ENCODE measurements around the gene LRRFIP2. TPM values are rescaled to one million over a fixed set of nuclear protein-coding genes. Genes with fewer than 3 reads are reported as not detected.

Gene LRRFIP2
- total RNA-seq, 2 experiments from 2014 or later, result 38.1 to 47.9 TPM

DNA sequence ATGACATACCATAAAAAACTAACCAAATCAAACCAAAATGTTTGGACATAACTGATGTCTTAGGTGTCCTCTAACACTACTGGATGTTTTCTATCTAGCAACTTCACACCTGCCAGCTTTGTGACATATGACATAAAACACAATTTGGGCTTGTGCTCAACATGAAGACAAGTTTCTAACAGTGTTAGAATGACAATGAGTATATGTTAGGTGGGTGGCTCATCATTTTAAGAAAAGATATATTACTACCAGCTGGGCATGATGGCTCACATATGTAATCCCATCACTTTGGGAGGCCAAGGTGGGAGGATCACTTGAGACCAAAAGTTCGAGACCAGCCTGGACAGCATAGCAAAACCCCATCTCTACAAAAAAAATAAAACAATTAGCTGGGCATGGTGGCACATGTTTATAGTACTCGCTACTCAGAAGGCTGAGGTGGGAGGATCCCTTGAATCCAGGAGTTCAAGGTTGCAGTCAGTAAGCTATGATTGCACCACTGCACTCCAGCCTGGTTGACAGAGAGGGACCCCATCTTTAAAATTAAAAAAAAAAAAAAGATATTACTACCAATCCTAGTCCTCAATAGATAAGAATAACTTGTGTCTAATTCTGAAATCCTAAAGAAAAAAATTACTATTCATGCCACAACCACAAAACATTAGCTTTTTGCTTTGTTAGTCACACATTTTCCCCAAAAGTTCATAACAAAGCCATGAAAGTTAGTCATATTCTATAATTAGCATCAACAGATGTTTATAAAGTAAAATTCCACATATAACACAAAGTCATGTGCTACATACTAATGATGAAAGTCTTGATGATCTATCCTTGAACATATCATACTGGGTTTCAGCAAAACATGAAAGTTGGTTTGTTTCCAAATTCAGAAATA lies 59.9 kb downstream of the LRRFIP2 start:
- CTCF ChIA-PET, result no interaction called here
- no peak overlapping the region for H3K4me3 Mint-ChIP-seq
- H3K9me3 Mint-ChIP-seq (ENCODE audit: low read depth), result no peaks in the 10 kb centered on the region
- DNase-seq (no peak), ATAC-seq (no peak)
- no peaks in the 10 kb centered on the region for H3K36me3 Mint-ChIP-seq
- peaks cover 1% of the 10 kb centered on the region for H3K4me1 Mint-ChIP-seq
- H3K27me3 Mint-ChIP-seq, result no peaks in the 10 kb centered on the region
- no peak overlapping the region for H3K27ac Mint-ChIP-seq

DNA sequence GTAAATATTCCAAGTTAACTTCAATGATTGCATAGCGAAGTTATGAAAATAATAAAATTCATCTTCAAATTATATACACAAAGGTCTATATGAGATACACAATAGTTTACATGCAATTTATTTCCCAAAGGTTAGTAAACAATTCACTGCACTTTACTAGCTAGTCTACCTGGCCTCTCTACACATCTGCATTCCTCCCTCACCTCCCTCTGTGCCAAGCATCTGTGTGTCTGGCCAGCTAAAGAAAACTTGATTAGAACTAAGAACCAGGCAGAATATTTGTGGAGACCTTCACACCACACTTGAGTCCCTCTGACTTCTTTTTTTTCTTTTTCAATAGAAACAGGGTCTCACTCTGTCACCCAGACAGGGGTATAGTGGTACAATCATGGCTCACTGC lies 61.4 kb downstream of the LRRFIP2 start:
- Mint-ChIP-seq H3K4me1 (peaks cover 1% of the 10 kb centered on the region), H3K4me3 (no peak overlapping the region), H3K36me3 (no peaks in the 10 kb centered on the region), H3K27me3 (no peaks in the 10 kb centered on the region), H3K27ac (no peak overlapping the region), H3K9me3 (ENCODE audit: low read depth) (no peaks in the 10 kb centered on the region)
- CTCF ChIA-PET, result no interaction called here
- no peak for DNase-seq
- no peak for ATAC-seq

DNA sequence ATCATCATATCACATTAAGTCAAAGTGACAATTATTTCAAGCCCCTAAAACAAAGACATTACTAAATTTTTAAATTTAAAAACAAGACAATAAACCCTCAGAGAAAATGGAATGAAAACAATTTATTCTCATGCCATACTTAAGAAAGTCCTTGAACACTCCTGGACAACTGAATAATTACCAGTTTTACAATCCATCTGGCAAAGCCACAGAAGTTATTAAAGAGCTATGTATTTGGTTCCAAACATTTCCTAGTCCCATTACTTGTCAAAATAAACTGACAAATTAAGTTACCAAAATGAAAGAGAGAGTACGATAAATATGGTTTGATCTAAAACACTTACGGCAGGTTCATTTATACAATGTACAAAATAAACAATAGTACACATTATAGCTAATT lies 63.2 kb downstream of the LRRFIP2 start:
- H3K4me1 Mint-ChIP-seq, result peaks cover 1% of the 10 kb centered on the region
- no peaks in the 10 kb centered on the region for H3K27me3 Mint-ChIP-seq
- no peak overlapping the region for H3K27ac Mint-ChIP-seq
- no peak for ATAC-seq
- H3K36me3 Mint-ChIP-seq, result no peaks in the 10 kb centered on the region
- CTCF ChIA-PET, result no interaction called here
- no peak overlapping the region for H3K4me3 Mint-ChIP-seq
- DNase-seq, result no peak
- H3K9me3 Mint-ChIP-seq (ENCODE audit: low read depth), result no peaks in the 10 kb centered on the region

DNA sequence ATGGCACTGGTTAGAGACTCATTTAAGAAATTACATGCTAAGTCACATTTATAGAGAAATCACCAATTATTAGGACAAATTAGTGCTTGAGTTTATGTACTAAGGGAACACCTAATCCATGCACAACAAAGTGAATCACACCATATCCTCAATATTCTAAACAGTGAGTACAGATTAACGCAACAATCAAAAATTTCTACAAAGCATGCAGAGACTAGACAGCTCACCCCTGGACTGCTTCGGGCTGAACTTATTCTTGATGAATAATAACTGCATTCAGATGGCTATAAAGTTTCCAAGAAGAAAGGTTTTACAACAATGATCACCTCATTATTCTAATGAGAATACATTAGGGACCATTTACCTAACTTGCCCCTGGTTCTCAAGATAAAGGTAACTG lies 66.5 kb downstream of the LRRFIP2 start:
- no peak overlapping the region for H3K4me3 Mint-ChIP-seq
- CTCF ChIA-PET, result no interaction called here
- H3K27me3 Mint-ChIP-seq, result no peaks in the 10 kb centered on the region
- H3K27ac Mint-ChIP-seq, result no peak overlapping the region
- DNase-seq (no peak), ATAC-seq (no peak)
- H3K4me1 Mint-ChIP-seq, result no peaks in the 10 kb centered on the region
- H3K9me3 Mint-ChIP-seq (ENCODE audit: low read depth), result no peaks in the 10 kb centered on the region
- H3K36me3 Mint-ChIP-seq, result no peaks in the 10 kb centered on the region

DNA sequence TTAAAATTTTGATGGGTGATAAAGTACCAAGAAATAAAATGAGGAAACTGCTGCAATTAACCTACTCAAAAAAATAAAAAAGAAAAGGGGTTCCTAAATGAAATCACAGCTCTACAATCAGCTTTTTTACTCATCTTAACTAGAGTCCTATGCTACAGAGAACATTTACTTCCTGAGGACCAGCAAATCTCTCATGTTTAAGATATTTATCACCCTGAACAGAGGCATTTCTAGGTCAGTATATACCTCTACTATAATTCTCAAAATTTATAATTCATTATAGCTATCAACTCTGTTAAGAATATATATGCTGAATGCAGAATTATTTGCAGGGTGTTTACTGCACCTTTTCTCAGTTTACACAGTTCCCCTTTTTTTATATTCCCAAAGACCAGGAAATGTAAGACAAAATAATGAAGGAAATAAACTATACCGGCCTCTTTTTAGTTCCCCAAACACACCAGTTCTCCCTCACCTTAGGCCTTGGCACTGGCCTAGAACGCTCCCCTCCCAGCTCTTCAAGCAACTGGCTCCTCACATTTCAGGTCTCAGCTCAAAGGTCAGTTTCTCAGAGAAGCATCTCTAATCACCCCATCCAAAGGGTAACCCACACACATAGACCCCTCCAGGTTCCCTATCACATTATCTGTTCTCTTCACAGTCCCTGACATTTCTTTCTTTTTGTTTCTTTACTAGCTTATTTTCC lies 71.1 kb downstream of the LRRFIP2 start:
- DNase-seq (no peak), ATAC-seq (no peak)
- Mint-ChIP-seq H3K4me3 (no peak overlapping the region), H3K4me1 (no peaks in the 10 kb centered on the region), H3K27me3 (no peaks in the 10 kb centered on the region), H3K27ac (no peak overlapping the region), H3K9me3 (ENCODE audit: low read depth) (no peaks in the 10 kb centered on the region), H3K36me3 (no peaks in the 10 kb centered on the region)
- CTCF ChIA-PET, result no interaction called here

DNA sequence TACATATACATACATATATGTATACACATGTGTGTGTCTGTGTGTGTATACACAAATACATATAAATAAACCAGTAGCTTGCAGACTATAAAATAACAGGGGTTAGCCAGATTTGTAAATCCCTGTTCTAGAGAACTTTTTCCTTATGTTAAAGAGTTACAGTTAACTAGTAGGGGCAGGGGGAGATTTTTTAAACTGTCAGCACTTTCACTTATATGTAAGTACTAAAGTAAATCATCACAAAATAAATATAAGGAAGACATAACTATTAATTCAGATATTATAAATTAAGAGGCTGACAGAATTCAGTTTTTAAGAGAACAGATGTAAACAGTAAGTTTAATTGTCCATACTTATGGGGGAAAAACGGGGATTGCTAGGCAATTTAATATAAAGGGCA lies 74.0 kb downstream of the LRRFIP2 start:
- no peaks in the 10 kb centered on the region for H3K9me3 Mint-ChIP-seq (ENCODE audit: low read depth)
- H3K4me1 Mint-ChIP-seq, result no peaks in the 10 kb centered on the region
- CTCF ChIA-PET, result no interaction called here

DNA sequence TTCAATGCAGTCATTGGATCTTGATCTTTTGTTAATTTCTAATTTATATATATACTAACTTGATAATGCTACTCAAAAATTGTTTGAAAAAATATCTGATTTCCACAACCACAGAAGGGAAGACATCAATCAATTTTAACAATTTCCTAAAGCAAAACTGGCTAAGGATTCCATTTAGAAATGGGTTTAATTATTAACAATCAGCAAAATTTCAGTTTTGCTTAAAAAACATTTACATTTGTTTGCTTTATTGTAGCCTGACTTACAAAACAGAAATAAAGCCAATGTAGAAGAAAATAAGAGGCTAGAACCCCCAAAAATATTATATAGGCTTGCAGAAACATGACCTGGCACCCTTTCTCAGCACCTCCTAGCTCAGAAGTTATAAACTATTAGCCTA lies 74.9 kb downstream of the LRRFIP2 start:
- no peaks in the 10 kb centered on the region for H3K9me3 Mint-ChIP-seq (ENCODE audit: low read depth)
- ATAC-seq (no peak), DNase-seq (no peak)
- no peaks in the 10 kb centered on the region for H3K27me3 Mint-ChIP-seq
- H3K4me1 Mint-ChIP-seq, result no peaks in the 10 kb centered on the region
- CTCF ChIA-PET, result no interaction called here
- H3K4me3 Mint-ChIP-seq, result no peak overlapping the region
- H3K36me3 Mint-ChIP-seq, result no peaks in the 10 kb centered on the region
- no peak overlapping the region for H3K27ac Mint-ChIP-seq

More for the DNA sequence above, 74.0 kb downstream of the LRRFIP2 start:
- Mint-ChIP-seq H3K36me3 (no peaks in the 10 kb centered on the region), H3K4me3 (no peak overlapping the region), H3K27me3 (no peaks in the 10 kb centered on the region), H3K27ac (no peak overlapping the region)
- DNase-seq (no peak), ATAC-seq (no peak)

DNA sequence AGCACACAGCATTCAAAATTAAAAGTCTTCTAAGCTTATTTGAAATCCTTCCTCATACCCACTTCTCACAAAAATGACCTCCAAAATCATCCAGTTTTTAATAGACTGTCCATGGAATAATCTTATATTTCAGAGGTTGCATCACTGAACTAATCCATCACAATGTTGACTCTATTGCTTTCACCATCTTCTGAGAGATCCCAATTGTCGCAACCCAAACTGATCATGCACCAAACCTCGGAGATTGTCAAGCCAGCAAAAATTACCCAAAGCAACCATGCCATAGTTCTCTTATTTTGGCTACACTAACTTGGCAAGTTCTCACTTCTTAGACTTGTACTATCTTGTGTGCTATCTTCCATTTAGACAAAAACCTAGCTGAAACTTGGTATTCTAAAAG lies 75.5 kb downstream of the LRRFIP2 start:
- CTCF ChIA-PET, result no interaction called here
- H3K4me1 Mint-ChIP-seq, result no peaks in the 10 kb centered on the region
- DNase-seq (no peak), ATAC-seq (no peak)
- no peaks in the 10 kb centered on the region for H3K9me3 Mint-ChIP-seq (ENCODE audit: low read depth)
- H3K4me3 Mint-ChIP-seq, result no peak overlapping the region
- H3K36me3 Mint-ChIP-seq, result no peaks in the 10 kb centered on the region
- H3K27ac Mint-ChIP-seq, result no peak overlapping the region
- no peaks in the 10 kb centered on the region for H3K27me3 Mint-ChIP-seq

DNA sequence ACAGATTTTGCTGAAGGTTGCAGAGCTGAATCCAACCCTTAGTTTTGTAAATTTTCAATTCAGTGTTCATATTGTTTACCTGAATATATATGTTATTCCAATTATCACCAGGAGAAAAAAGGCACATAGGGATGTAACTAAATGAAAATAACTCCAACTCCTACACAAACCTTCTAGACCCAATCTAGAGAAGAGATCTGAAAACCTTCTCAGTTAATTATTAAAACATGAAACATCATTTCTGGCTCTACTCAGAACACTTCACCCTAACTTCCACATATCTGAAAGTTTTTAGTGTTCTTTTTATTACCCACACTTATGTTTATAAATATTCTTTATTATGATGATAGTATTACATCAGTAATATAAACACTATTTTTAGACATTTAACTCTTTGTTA lies 76.6 kb downstream of the LRRFIP2 start:
- Mint-ChIP-seq H3K36me3 (peaks cover 3% of the 10 kb centered on the region), H3K9me3 (ENCODE audit: low read depth) (no peaks in the 10 kb centered on the region), H3K27me3 (no peaks in the 10 kb centered on the region), H3K4me1 (no peaks in the 10 kb centered on the region), H3K27ac (no peak overlapping the region), H3K4me3 (no peak overlapping the region)
- DNase-seq (no peak), ATAC-seq (no peak)
- CTCF ChIA-PET, result no interaction called here

DNA sequence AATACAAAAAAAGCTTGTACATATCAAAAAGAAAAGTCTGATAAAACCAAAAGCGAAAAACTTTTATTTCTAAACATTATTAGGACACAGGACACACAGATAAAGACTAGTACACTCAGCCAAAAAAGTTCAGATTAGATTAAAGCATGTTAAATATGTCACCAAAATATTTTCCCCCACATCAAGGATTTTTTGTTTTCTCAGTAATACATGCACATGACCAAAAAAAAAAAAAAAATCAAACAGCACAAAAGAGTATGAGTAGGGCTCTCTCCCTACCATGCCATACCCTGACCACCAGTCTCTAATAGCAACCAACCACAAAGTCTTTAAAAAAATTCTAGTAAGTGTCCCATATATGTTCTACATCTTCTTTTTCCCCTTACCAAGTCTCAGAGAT lies 77.4 kb downstream of the LRRFIP2 start:
- H3K27ac Mint-ChIP-seq, result no peak overlapping the region
- H3K4me1 Mint-ChIP-seq, result no peaks in the 10 kb centered on the region
- no peaks in the 10 kb centered on the region for H3K27me3 Mint-ChIP-seq
- no peak for DNase-seq
- CTCF ChIA-PET, result no interaction called here
- no peaks in the 10 kb centered on the region for H3K9me3 Mint-ChIP-seq (ENCODE audit: low read depth)
- peaks cover 3% of the 10 kb centered on the region for H3K36me3 Mint-ChIP-seq
- H3K4me3 Mint-ChIP-seq, result no peak overlapping the region
- no peak for ATAC-seq

DNA sequence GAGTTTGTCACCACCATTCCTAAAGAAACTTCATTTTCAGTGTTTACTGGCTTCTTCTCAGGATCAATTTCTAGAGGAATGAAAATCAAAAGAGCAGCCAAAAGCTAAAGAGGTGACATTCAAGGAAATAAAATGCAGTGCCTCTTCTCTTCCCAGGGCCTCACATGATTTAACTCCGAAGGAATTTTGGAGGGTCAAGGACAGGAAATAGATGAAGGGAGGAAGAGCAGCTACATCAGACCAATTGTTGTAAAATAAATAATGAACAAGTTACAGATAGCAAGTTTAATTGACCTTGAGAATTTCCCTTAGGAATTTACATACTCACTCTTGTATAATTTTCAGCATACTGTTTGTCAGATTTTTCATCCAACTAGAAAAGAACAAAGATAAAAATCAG lies 78.1 kb downstream of the LRRFIP2 start:
- no peak overlapping the region for H3K4me3 Mint-ChIP-seq
- DNase-seq (no peak), ATAC-seq (no peak)
- no peak overlapping the region for H3K27ac Mint-ChIP-seq
- H3K9me3 Mint-ChIP-seq (ENCODE audit: low read depth), result no peaks in the 10 kb centered on the region
- no peaks in the 10 kb centered on the region for H3K4me1 Mint-ChIP-seq
- peaks cover 3% of the 10 kb centered on the region for H3K36me3 Mint-ChIP-seq
- H3K27me3 Mint-ChIP-seq, result no peaks in the 10 kb centered on the region
- CTCF ChIA-PET, result no interaction called here

DNA sequence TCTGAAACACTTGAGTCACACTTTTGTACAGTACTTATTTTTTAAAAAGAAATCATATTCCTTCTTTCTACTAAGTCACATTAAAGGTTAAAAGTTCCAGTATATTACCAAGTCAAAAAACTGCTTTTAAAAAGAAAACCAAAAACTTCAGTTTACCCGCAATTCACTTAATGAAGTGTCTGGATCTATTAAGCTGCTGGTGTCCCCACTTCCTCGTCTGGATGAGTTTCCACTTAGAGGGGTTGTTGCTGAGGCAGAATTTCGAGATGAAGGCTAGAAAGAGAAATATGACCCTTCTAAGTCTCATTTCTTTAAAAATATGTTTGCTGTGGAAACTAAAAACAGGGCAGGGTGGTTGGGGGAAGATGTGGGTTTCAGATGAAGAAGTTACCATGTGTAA lies 79.7 kb downstream of the LRRFIP2 start:
- ATAC-seq, result no peak
- CTCF ChIA-PET, result no interaction called here
- H3K4me1 Mint-ChIP-seq, result no peaks in the 10 kb centered on the region
- H3K4me3 Mint-ChIP-seq, result no peak overlapping the region
- H3K27me3 Mint-ChIP-seq, result no peaks in the 10 kb centered on the region
- DNase-seq, result no peak
- no peaks in the 10 kb centered on the region for H3K9me3 Mint-ChIP-seq (ENCODE audit: low read depth)
- peaks cover 5% of the 10 kb centered on the region for H3K36me3 Mint-ChIP-seq
- H3K27ac Mint-ChIP-seq, result no peak overlapping the region

DNA sequence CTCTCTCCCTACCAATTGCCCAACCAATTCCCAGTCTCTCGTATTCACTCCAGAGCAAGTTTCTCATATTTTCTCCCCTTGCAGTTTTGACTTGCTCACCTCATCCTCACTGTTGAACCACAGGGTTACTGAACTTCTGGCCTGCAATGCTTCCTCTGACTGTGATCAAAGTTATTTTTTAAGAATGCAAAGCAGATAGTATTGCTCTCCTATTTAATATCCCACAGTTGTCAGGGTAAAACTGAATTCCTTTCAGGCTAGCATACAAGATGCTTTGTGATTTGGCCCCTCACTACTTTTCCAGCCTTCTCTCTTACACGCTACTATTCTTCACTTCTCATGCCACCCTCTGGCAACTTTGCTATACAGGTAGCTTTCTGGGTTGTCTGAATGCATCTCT lies 80.9 kb downstream of the LRRFIP2 start:
- H3K27me3 Mint-ChIP-seq, result no peaks in the 10 kb centered on the region
- peaks cover 7% of the 10 kb centered on the region for H3K36me3 Mint-ChIP-seq
- no peaks in the 10 kb centered on the region for H3K9me3 Mint-ChIP-seq (ENCODE audit: low read depth)
- H3K4me3 Mint-ChIP-seq, result no peak overlapping the region
- no peak overlapping the region for H3K27ac Mint-ChIP-seq
- ATAC-seq (no peak), DNase-seq (no peak)
- CTCF ChIA-PET, result no interaction called here
- no peaks in the 10 kb centered on the region for H3K4me1 Mint-ChIP-seq

DNA sequence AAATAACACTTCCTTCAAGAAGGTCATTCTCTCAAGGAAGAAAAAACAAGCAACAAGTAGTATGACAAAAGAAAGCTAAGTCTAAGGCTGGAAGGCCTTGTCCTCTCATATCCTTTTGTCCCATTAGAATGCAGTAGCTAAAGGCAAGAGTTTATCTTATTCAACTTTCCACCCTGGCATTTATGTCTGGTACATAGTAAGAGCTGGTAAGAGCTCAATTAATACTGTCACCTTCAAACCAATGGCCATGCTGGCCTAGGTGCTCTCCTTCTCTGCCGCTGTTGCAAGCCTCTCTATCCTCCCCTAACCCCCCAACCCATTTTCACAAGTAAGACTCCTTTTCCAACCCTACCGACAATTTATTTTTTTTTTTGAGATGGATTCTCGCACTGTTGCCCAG lies 81.9 kb downstream of the LRRFIP2 start:
- peaks cover 7% of the 10 kb centered on the region for H3K36me3 Mint-ChIP-seq
- no peaks in the 10 kb centered on the region for H3K27me3 Mint-ChIP-seq
- H3K9me3 Mint-ChIP-seq (ENCODE audit: low read depth), result no peaks in the 10 kb centered on the region
- H3K27ac Mint-ChIP-seq, result no peak overlapping the region
- no peaks in the 10 kb centered on the region for H3K4me1 Mint-ChIP-seq
- no peak overlapping the region for H3K4me3 Mint-ChIP-seq
- ATAC-seq (no peak), DNase-seq (no peak)
- CTCF ChIA-PET, result no interaction called here
